ENCODE results near the gene NAGLU. TPM values are rescaled to one million over a fixed set of nuclear protein-coding genes. Genes with fewer than 3 reads are reported as not detected.

NAGLU gene
- total and polyA plus RNA-seq, 2 of the 13 experiments (the other 11 are each of a cell fraction or from before 2014, with no cell fraction given): 28.2 to 40.1 TPM

DNA sequence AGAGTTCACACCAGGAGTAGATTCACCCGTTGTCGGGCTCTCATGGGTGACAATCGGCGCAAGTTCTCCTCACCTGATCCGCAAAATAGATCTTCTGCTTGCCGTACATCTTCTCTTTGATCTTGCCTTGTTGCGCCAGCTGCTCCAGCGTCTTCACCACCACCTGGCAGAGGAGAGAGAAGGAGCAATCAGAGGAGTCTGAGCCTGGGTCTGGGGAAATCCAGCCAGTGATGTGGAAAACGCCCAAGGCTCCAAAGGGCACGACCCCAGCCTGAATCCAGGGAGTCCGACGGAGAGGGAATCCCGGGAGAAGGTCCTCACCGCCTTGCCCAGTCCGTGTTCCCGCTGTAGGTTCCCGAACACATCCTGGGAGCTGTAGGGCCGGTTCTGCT lies 41.1 kb downstream of the NAGLU start (continued):
- TF ChIP-seq, protein P1, sequence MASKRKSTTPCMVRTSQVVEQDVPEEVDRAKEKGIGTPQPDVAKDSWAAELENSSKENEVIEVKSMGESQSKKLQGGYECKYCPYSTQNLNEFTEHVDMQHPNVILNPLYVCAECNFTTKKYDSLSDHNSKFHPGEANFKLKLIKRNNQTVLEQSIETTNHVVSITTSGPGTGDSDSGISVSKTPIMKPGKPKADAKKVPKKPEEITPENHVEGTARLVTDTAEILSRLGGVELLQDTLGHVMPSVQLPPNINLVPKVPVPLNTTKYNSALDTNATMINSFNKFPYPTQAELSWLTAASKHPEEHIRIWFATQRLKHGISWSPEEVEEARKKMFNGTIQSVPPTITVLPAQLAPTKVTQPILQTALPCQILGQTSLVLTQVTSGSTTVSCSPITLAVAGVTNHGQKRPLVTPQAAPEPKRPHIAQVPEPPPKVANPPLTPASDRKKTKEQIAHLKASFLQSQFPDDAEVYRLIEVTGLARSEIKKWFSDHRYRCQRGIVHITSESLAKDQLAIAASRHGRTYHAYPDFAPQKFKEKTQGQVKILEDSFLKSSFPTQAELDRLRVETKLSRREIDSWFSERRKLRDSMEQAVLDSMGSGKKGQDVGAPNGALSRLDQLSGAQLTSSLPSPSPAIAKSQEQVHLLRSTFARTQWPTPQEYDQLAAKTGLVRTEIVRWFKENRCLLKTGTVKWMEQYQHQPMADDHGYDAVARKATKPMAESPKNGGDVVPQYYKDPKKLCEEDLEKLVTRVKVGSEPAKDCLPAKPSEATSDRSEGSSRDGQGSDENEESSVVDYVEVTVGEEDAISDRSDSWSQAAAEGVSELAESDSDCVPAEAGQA (IDR thresholded peaks at IDR 0.05; ENCODE audit: low read depth): no peak
- TF ChIP-seq, protein P1 (CRISPR knock-in tag; IDR thresholded peaks at IDR 0.05; ENCODE audit: borderline replicate concordance): no peak
- TF ChIP-seq MEF2D (CRISPR knock-in tag; IDR thresholded peaks at IDR 0.05) (no peak), ERF (CRISPR knock-in tag; IDR thresholded peaks at IDR 0.05) (no peak), NR1H2 (CRISPR knock-in tag; IDR thresholded peaks at IDR 0.05; ENCODE audit: borderline replicate concordance, low read depth) (no peak), ZNF546 (CRISPR knock-in tag; conservative IDR thresholded peaks at IDR 0.05) (no peak), ZNF138 (CRISPR knock-in tag; IDR thresholded peaks at IDR 0.05; ENCODE audit: low read depth) (no peak), NFATC3 (CRISPR knock-in tag; IDR thresholded peaks at IDR 0.05) (no peak), JARID2 (CRISPR knock-in tag; IDR thresholded peaks at IDR 0.05; ENCODE audit: insufficient replicate concordance) (no peak), TOPORS (CRISPR knock-in tag; IDR thresholded peaks at IDR 0.05) (no peak), ZNF83 (CRISPR knock-in tag; IDR thresholded peaks at IDR 0.05; ENCODE audit: borderline replicate concordance) (no peak)
- TF ChIP-seq, protein P2, sequence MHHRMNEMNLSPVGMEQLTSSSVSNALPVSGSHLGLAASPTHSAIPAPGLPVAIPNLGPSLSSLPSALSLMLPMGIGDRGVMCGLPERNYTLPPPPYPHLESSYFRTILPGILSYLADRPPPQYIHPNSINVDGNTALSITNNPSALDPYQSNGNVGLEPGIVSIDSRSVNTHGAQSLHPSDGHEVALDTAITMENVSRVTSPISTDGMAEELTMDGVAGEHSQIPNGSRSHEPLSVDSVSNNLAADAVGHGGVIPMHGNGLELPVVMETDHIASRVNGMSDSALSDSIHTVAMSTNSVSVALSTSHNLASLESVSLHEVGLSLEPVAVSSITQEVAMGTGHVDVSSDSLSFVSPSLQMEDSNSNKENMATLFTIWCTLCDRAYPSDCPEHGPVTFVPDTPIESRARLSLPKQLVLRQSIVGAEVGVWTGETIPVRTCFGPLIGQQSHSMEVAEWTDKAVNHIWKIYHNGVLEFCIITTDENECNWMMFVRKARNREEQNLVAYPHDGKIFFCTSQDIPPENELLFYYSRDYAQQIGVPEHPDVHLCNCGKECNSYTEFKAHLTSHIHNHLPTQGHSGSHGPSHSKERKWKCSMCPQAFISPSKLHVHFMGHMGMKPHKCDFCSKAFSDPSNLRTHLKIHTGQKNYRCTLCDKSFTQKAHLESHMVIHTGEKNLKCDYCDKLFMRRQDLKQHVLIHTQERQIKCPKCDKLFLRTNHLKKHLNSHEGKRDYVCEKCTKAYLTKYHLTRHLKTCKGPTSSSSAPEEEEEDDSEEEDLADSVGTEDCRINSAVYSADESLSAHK (CRISPR knock-in tag; IDR thresholded peaks at IDR 0.05; ENCODE audit: borderline replicate concordance): no peak
- TF ChIP-seq, protein P3, sequence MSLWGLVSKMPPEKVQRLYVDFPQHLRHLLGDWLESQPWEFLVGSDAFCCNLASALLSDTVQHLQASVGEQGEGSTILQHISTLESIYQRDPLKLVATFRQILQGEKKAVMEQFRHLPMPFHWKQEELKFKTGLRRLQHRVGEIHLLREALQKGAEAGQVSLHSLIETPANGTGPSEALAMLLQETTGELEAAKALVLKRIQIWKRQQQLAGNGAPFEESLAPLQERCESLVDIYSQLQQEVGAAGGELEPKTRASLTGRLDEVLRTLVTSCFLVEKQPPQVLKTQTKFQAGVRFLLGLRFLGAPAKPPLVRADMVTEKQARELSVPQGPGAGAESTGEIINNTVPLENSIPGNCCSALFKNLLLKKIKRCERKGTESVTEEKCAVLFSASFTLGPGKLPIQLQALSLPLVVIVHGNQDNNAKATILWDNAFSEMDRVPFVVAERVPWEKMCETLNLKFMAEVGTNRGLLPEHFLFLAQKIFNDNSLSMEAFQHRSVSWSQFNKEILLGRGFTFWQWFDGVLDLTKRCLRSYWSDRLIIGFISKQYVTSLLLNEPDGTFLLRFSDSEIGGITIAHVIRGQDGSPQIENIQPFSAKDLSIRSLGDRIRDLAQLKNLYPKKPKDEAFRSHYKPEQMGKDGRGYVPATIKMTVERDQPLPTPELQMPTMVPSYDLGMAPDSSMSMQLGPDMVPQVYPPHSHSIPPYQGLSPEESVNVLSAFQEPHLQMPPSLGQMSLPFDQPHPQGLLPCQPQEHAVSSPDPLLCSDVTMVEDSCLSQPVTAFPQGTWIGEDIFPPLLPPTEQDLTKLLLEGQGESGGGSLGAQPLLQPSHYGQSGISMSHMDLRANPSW (CRISPR knock-in tag; IDR thresholded peaks at IDR 0.05; ENCODE audit: borderline replicate concordance): no peak
- TF ChIP-seq, protein P4, sequence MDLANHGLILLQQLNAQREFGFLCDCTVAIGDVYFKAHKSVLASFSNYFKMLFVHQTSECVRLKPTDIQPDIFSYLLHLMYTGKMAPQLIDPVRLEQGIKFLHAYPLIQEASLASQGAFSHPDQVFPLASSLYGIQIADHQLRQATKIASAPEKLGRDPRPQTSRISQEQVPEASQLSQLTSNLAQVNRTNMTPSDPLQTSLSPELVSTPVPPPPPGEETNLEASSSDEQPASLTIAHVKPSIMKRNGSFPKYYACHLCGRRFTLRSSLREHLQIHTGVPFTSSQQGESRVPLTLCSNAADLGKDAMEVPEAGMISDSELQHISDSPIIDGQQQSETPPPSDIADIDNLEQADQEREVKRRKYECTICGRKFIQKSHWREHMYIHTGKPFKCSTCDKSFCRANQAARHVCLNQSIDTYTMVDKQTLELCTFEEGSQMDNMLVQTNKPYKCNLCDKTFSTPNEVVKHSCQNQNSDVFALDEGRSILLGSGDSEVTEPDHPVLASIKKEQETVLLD (CRISPR knock-in tag; IDR thresholded peaks at IDR 0.05; ENCODE audit: low read depth): no peak
- TF ChIP-seq, protein P5, sequence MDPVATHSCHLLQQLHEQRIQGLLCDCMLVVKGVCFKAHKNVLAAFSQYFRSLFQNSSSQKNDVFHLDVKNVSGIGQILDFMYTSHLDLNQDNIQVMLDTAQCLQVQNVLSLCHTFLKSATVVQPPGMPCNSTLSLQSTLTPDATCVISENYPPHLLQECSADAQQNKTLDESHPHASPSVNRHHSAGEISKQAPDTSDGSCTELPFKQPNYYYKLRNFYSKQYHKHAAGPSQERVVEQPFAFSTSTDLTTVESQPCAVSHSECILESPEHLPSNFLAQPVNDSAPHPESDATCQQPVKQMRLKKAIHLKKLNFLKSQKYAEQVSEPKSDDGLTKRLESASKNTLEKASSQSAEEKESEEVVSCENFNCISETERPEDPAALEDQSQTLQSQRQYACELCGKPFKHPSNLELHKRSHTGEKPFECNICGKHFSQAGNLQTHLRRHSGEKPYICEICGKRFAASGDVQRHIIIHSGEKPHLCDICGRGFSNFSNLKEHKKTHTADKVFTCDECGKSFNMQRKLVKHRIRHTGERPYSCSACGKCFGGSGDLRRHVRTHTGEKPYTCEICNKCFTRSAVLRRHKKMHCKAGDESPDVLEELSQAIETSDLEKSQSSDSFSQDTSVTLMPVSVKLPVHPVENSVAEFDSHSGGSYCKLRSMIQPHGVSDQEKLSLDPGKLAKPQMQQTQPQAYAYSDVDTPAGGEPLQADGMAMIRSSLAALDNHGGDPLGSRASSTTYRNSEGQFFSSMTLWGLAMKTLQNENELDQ (CRISPR knock-in tag; IDR thresholded peaks at IDR 0.05; ENCODE audit: borderline replicate concordance): no peak

Data from HepG2 (cell line).